Measurements from ENCODE around the gene LGALSL.

Gene LGALSL

DNA sequence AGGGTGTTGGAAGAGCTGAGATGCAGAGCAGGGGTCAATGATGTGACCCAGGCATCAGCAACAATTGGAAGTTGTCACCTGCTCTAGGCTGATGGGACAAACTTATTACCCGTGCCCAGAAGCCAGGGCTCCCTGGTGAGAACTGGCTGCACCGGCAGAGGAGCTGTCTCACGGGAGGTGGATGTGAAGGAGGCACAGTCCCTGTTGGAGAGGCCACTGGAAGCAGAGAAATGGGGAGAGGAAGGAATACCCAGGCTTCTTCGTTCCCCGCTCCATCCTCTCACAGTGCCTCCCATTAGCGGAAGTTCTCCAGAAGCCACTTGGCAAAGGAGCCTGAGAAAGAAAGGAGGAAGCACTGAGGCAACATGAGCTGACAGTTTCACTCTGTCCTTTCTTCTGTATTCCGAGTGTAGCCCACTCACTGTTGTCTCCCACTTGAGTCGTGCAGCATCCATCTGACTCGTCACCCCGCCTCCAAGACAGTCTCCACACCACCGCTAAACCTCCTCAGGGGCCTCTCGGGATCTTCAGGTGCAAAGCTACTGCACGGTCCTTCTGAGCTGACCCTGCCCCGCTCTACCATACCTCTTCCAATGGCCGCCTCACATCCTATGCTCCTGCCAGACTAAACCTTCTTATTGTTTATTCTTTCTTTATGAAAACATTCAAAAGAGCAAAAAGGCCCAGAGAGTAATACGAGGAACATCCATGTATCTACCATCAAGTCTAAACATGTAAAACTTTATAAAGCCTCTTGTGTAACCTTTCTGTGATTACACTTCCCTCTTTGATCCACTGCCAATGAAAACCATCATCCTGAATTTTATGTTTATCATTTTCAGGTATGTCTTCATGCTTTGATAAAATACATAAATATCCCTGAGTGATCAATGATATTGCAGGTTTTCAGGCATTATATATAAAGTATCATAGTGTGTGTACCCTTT, 51.1 kb downstream of the LGALSL start:
- Histone ChIP-seq H3K4me3 (ENCODE audit: low read depth, low read length) (no peak overlapping the region), H3K4me1 (no peaks in the 10 kb centered on the region), H3K27me3 (no peaks in the 10 kb centered on the region), H3K36me3 (no peaks in the 10 kb centered on the region), H3K9me3 (no peaks in the 10 kb centered on the region)
- no peak for DNase-seq
- TF ChIP-seq, protein P1, sequence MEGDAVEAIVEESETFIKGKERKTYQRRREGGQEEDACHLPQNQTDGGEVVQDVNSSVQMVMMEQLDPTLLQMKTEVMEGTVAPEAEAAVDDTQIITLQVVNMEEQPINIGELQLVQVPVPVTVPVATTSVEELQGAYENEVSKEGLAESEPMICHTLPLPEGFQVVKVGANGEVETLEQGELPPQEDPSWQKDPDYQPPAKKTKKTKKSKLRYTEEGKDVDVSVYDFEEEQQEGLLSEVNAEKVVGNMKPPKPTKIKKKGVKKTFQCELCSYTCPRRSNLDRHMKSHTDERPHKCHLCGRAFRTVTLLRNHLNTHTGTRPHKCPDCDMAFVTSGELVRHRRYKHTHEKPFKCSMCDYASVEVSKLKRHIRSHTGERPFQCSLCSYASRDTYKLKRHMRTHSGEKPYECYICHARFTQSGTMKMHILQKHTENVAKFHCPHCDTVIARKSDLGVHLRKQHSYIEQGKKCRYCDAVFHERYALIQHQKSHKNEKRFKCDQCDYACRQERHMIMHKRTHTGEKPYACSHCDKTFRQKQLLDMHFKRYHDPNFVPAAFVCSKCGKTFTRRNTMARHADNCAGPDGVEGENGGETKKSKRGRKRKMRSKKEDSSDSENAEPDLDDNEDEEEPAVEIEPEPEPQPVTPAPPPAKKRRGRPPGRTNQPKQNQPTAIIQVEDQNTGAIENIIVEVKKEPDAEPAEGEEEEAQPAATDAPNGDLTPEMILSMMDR (IDR thresholded peaks at IDR 0.05; ENCODE audit: low read depth, low read length), result no peak

DNA sequence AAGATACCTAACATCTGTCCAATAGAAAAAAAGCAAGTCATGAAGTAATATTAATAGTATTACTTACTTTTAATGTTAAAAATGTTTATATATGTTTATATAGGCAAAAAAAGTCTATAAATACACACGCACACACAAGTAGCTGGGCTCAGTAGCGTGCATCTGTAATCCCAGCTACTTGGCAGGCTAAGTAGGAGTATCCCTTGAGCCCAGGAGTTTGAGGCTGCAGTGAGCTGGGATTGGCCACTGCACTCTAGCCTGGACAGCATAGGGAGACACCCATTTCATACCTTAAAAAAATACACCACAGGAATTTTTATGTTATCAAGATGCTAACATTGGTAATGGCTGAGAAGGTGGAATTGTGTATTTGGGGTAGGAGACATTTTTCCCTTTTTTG, 52.7 kb downstream of the LGALSL start:
- H3K4me3 ChIP-seq (ENCODE audit: low read depth, low read length), result no peak overlapping the region
- no peaks in the 10 kb centered on the region for H3K36me3 ChIP-seq
- no peak for DNase-seq
- no peaks in the 10 kb centered on the region for H3K27me3 ChIP-seq
- no peaks in the 10 kb centered on the region for H3K9me3 ChIP-seq
- no peaks in the 10 kb centered on the region for H3K4me1 ChIP-seq
- TF ChIP-seq, protein P1 (IDR thresholded peaks at IDR 0.05; ENCODE audit: low read depth, low read length), result no peak
